ENCODE data around the gene AMPH. TPM values are rescaled to one million over a fixed set of nuclear protein-coding genes. Genes with fewer than 3 reads are reported as not detected.

The AMPH gene
- total and polyA plus RNA-seq, 9 of the 15 experiments (the other 6 are each of a cell fraction or from before 2014, with no cell fraction given), result 0.03 to 0.35 TPM; not detected in 7

GRCh38 chr7:38629651-38630510, 1.3 kb downstream of the AMPH start:
- Histone ChIP-seq H3K9me3 (replicated peaks; ENCODE audit: control insufficient read depth, insufficient read depth, low read depth, low read length) (no peaks in the 10 kb centered on the region), H4K20me1 (replicated peaks; ENCODE audit: control insufficient read depth, insufficient read depth, low read length) (no peaks in the 10 kb centered on the region), H3K27me3 (ENCODE audit: control insufficient read depth in 2 of 2, insufficient read depth in 2 of 2, low read length in 2 of 2) (peaks cover 11 to 28% of the 10 kb centered on the region in 2 experiments; a peak in 4 of 5 replicates), H3K4me2 (ENCODE audit: insufficient read depth, low read length) (no peak overlapping the region), H2AFZ (ENCODE audit: low read depth, low read length) (no peak overlapping the region), H3K27ac (ENCODE audit: extremely low read depth, low read depth, low read length) (no peak overlapping the region), H3K9ac (ENCODE audit: insufficient read depth in 1 of 2, low read depth in 2 of 2, low read length in 2 of 2) (no peak overlapping the region), H3K4me3 (no peak overlapping the region), H3K9me1 (ENCODE audit: control insufficient read depth, insufficient read depth, low read length) (no peaks in the 10 kb centered on the region), H3K36me3 (ENCODE audit: control insufficient read depth, insufficient read depth, low read length) (no peaks in the 10 kb centered on the region), H3K79me2 (ENCODE audit: control insufficient read depth, insufficient read depth, low read length) (no peaks in the 10 kb centered on the region), H3K4me1 (replicated peaks in 1 of 2; ENCODE audit: control insufficient read depth in 2 of 2, insufficient read depth in 2 of 2, low read length in 2 of 2) (peaks cover 0 to 7% of the 10 kb centered on the region in 2 experiments; a peak in 2 of 5 replicates)
- in situ Hi-C loops (cut with MboI), result no loop called here
- ATAC-seq, result no peak
- ChIA-PET POLR2A (no interaction called here), CTCF (ENCODE audit: low intra/inter-chr PET ratio) (no interaction called here)
- intact Hi-C loops (cut with micrococcal nuclease), result no loop called here
- no peak for FAIRE-seq
- 0% methylated on average over 12 of the region's 12 CpGs for WGBS (ENCODE audit: insufficient coverage, low coverage, missing lambda C conversion rate)
- BruUV-seq (replicated peaks), result no TSS peak
- no peak for DNase-seq (ENCODE audit: extremely low read depth in 1 of 4, low spot score in 3 of 4)
- TF ChIP-seq ZNF707 (CRISPR knock-in tag; conservative IDR thresholded peaks at IDR 0.05) (no peak), ZNF766 (CRISPR knock-in tag; conservative IDR thresholded peaks at IDR 0.05) (no peak), NRF1 (conservative IDR thresholded peaks at IDR 0.05 in 1 of 2, IDR thresholded peaks at IDR 0.05 in 1 of 2) (no peak), RREB1 (CRISPR knock-in tag; IDR thresholded peaks at IDR 0.05) (no peak), ZNF3 (CRISPR knock-in tag; IDR thresholded peaks at IDR 0.05) (no peak), ZNF586 (CRISPR knock-in tag; conservative IDR thresholded peaks at IDR 0.05) (no peak), HEY1 (CRISPR knock-in tag; IDR thresholded peaks at IDR 0.05; ENCODE audit: borderline replicate concordance) (no peak), MBD1 (CRISPR knock-in tag; IDR thresholded peaks at IDR 0.05) (no peak), PML (IDR thresholded peaks at IDR 0.05; ENCODE audit: low read length) (no peak), TRIM24 (IDR thresholded peaks at IDR 0.05) (no peak), LARP7 (IDR thresholded peaks at IDR 0.05) (no peak)
- TF ChIP-seq, protein P1, sequence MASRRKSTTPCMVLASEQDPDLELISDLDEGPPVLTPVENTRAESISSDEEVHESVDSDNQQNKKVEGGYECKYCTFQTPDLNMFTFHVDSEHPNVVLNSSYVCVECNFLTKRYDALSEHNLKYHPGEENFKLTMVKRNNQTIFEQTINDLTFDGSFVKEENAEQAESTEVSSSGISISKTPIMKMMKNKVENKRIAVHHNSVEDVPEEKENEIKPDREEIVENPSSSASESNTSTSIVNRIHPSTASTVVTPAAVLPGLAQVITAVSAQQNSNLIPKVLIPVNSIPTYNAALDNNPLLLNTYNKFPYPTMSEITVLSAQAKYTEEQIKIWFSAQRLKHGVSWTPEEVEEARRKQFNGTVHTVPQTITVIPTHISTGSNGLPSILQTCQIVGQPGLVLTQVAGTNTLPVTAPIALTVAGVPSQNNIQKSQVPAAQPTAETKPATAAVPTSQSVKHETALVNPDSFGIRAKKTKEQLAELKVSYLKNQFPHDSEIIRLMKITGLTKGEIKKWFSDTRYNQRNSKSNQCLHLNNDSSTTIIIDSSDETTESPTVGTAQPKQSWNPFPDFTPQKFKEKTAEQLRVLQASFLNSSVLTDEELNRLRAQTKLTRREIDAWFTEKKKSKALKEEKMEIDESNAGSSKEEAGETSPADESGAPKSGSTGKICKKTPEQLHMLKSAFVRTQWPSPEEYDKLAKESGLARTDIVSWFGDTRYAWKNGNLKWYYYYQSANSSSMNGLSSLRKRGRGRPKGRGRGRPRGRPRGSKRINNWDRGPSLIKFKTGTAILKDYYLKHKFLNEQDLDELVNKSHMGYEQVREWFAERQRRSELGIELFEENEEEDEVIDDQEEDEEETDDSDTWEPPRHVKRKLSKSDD (conservative IDR thresholded peaks at IDR 0.05; ENCODE audit: low read length), result no peak

All from K562 (cell line).